NCI-H128 (cell line): ENCODE results near the gene UNC5A.
A peak's percentile ranks its signal among the peaks of the same experiment; 100 is the strongest.

Experiments used
- DNase-seq: peaks from one replicate; lab custom pipeline; 2025; ENCODE audit not compliant: unreplicated experiment; lab: John Stamatoyannopoulos, UW

The UNC5A gene

GRCh38 chr5:176810081-176810597 is at the start of gene UNC5A:
UNC5A (plus strand) TSS chr5:176810559; CDS start chr5:176810751, 192 bp downstream.
- DNase-seq = peak; percentile 34

- DNase-seq = no peak
Observed at GRCh38 chr5:176761755-176762154, 48.6 kb upstream of the UNC5A start.

- DNase-seq = no peak
Observed at GRCh38 chr5:176762489-176762888, 47.9 kb upstream of the UNC5A start.

- DNase-seq = no peak
Observed at GRCh38 chr5:176765687-176766086, 44.7 kb upstream of the UNC5A start.

- DNase-seq = no peak
Observed at GRCh38 chr5:176768174-176768970, 42.0 kb upstream of the UNC5A start.

- no peak for DNase-seq
Observed at GRCh38 chr5:176769911-176770310, 40.4 kb upstream of the UNC5A start.

GRCh38 chr5:176770431-176770830 is 39.9 kb upstream of the UNC5A start:
- no peak for DNase-seq

- no peak for DNase-seq
Observed at GRCh38 chr5:176771102-176771845, 39.1 kb upstream of the UNC5A start.

- no peak for DNase-seq
Observed at GRCh38 chr5:176772271-176773210, 37.8 kb upstream of the UNC5A start.

GRCh38 chr5:176773408-176774035 is 36.8 kb upstream of the UNC5A start:
- no peak for DNase-seq

GRCh38 chr5:176774216-176775171 is 35.9 kb upstream of the UNC5A start:
- no peak for DNase-seq

- no peak for DNase-seq
Observed at GRCh38 chr5:176775409-176775808, 35.0 kb upstream of the UNC5A start.

GRCh38 chr5:176776141-176776865 is 34.1 kb upstream of the UNC5A start:
- DNase-seq = no peak

- DNase-seq = no peak
Observed at GRCh38 chr5:176776916-176777315, 33.4 kb upstream of the UNC5A start.

- DNase-seq = no peak
Observed at GRCh38 chr5:176778921-176779465, 31.4 kb upstream of the UNC5A start.

GRCh38 chr5:176779537-176779936 is 30.8 kb upstream of the UNC5A start:
- DNase-seq = no peak

- DNase-seq = no peak
Observed at GRCh38 chr5:176780176-176781053, 29.9 kb upstream of the UNC5A start.

- no peak for DNase-seq
Observed at GRCh38 chr5:176781054-176781375, 29.3 kb upstream of the UNC5A start.
